GM23248 (cell line): Measurements from ENCODE around the gene AGAP2.
"Not testable (repeated sequence)": the region's sequence is repeated elsewhere in the genome, so short reads cannot be mapped to it uniquely, and the experiment has no call there.

ENCODE experiments used
- EZH2 ChIP-seq: fragments of 200-600 bp; sonication (generic); IDR thresholded peaks from 2 replicates; pipeline ENCODE4 v1.6.1; 2018; ENCODE audit warnings: antibody characterized with exemption, mild to moderate bottlenecking; ENCODE audit not compliant: insufficient read depth, poor library complexity, severe bottlenecking
- EZH2phosphoT487 ChIP-seq: fragments of 200-600 bp; sonication (generic); IDR thresholded peaks from 2 replicates; pipeline ENCODE4 v1.6.1; 2018; ENCODE audit warnings: antibody characterized with exemption, moderate library complexity, mild to moderate bottlenecking, low read depth; ENCODE audit not compliant: insufficient read depth

- TF ChIP-seq EZH2, EZH2phosphoT487: not testable (repeated sequence)
These were observed 60.6 kb downstream of the AGAP2 start for GRCh38 chr12:57677947-57678346.
